ENCODE measurements around the gene ARL14EP. TPM values are rescaled to one million over a fixed set of nuclear protein-coding genes. Genes with fewer than 3 reads are reported as not detected.

Gene ARL14EP
- total RNA-seq, 6 experiments from 2014 or later: 10.3 to 19.3 (median 14.2) TPM

GRCh38 chr11:30346068-30346688, 23.3 kb downstream of the ARL14EP start:
- H3K9me3 ChIP-seq: no peaks in the 10 kb centered on the region
- no peak overlapping the region for H3K27ac ChIP-seq
- intact Hi-C loops (cut with DNase I): loop anchor here in 1 of 2 donors (5.0 kb wide), 1 partner anchor 511 kb away; no protein-coding TSS in a partner anchor
- no peaks in the 10 kb centered on the region for H3K36me3 ChIP-seq
- ATAC-seq (peak; percentile 59 to 73 (median 69)), DNase-seq (no peak)
- H3K4me3 ChIP-seq: no peak overlapping the region
- 3% methylated on average over 3 of the region's 5 CpGs for WGBS (ENCODE audit: insufficient coverage, low coverage, low lambda C conversion rate, missing lambda C conversion rate)
- TF ChIP-seq POLR2A (IDR thresholded peaks at IDR 0.05) (no peak), CTCF (IDR thresholded peaks at IDR 0.05) (peak; percentile 37 to 66 (median 64))
- no peaks in the 10 kb centered on the region for H3K27me3 ChIP-seq
- H3K4me1 ChIP-seq: no peaks in the 10 kb centered on the region

GRCh38 chr11:30348035-30348434, 25.1 kb downstream of the ARL14EP start:
- no peak for DNase-seq
- no peaks in the 10 kb centered on the region for H3K36me3 ChIP-seq
- no peaks in the 10 kb centered on the region for H3K4me1 ChIP-seq
- intact Hi-C loops (cut with DNase I): loop anchor here in 1 of 2 donors (5.0 kb wide), 1 partner anchor 509 kb away; no protein-coding TSS in a partner anchor
- H3K27ac ChIP-seq: no peak overlapping the region
- H3K4me3 ChIP-seq: no peak overlapping the region
- no peaks in the 10 kb centered on the region for H3K27me3 ChIP-seq
- no peaks in the 10 kb centered on the region for H3K9me3 ChIP-seq
- ATAC-seq: peak in 1 of 4 donors; percentile 21
- TF ChIP-seq CTCF (IDR thresholded peaks at IDR 0.05) (no peak), POLR2A (IDR thresholded peaks at IDR 0.05) (no peak)

DNA sequence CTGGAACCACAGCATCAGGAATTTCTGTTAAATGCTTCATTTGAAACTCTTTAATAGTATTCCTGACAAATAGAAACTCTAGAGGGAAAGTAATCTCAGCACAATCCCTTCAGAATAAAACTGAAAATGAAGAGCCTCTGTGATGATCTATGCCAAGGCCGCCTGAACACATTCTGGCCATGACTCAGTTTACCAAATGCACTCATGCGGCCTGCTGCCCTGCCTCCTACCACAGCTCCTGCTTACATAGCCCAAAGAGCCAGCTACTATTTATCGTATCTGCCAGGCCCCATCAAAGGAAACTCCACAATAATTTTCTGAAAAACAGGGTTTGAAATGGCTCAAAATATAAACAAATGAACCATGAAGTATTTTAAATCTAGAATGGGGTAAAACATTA, 27.0 kb downstream of the ARL14EP start:
- DNase-seq (no peak), ATAC-seq (peak in 2 of 4 donors; percentile 55 to 73)
- Histone ChIP-seq H3K9me3 (no peaks in the 10 kb centered on the region), H3K36me3 (no peaks in the 10 kb centered on the region), H3K4me3 (no peak overlapping the region), H3K27me3 (no peaks in the 10 kb centered on the region), H3K27ac (no peak overlapping the region), H3K4me1 (no peaks in the 10 kb centered on the region)
- no peak for TF ChIP-seq CTCF (IDR thresholded peaks at IDR 0.05)
- TF ChIP-seq POLR2A (IDR thresholded peaks at IDR 0.05): no peak
- 77% methylated on average over 3 of the region's 3 CpGs for WGBS (ENCODE audit: insufficient coverage, low coverage, low lambda C conversion rate, missing lambda C conversion rate)
- intact Hi-C loops (cut with DNase I): loop anchor here in 1 of 2 donors (5.0 kb wide), 1 partner anchor 507 kb away; no protein-coding TSS in a partner anchor

GRCh38 chr11:30350384-30350783, 27.5 kb downstream of the ARL14EP start:
- 40% methylated on average over 3 of the region's 3 CpGs for WGBS (ENCODE audit: insufficient coverage, low coverage, low lambda C conversion rate, missing lambda C conversion rate)
- H3K27ac ChIP-seq: no peak overlapping the region
- H3K27me3 ChIP-seq: no peaks in the 10 kb centered on the region
- H3K4me1 ChIP-seq: no peaks in the 10 kb centered on the region
- H3K9me3 ChIP-seq: no peaks in the 10 kb centered on the region
- H3K4me3 ChIP-seq: no peak overlapping the region
- TF ChIP-seq CTCF (IDR thresholded peaks at IDR 0.05) (no peak), POLR2A (IDR thresholded peaks at IDR 0.05) (no peak)
- H3K36me3 ChIP-seq: no peaks in the 10 kb centered on the region
- intact Hi-C loops (cut with DNase I): no loop called here
- no peak for ATAC-seq
- no peak for DNase-seq
